GM18867 (cell line): ENCODE measurements around the gene PNPLA1.

Experiments used
- ATAC-seq: cut with Tn5 transposase; IDR thresholded peaks from one replicate; pipeline ENCODE4 v1.9.1; 2021; ENCODE audit warnings: mild to moderate bottlenecking, moderate library complexity; ENCODE audit not compliant: unreplicated experiment

Gene PNPLA1, protein sequence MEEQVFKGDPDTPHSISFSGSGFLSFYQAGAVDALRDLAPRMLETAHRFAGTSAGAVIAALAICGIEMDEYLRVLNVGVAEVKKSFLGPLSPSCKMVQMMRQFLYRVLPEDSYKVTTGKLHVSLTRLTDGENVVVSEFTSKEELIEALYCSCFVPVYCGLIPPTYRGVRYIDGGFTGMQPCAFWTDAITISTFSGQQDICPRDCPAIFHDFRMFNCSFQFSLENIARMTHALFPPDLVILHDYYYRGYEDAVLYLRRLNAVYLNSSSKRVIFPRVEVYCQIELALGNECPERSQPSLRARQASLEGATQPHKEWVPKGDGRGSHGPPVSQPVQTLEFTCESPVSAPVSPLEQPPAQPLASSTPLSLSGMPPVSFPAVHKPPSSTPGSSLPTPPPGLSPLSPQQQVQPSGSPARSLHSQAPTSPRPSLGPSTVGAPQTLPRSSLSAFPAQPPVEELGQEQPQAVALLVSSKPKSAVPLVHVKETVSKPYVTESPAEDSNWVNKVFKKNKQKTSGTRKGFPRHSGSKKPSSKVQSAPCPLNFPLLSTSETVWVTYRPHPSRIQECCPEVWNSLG

DNA sequence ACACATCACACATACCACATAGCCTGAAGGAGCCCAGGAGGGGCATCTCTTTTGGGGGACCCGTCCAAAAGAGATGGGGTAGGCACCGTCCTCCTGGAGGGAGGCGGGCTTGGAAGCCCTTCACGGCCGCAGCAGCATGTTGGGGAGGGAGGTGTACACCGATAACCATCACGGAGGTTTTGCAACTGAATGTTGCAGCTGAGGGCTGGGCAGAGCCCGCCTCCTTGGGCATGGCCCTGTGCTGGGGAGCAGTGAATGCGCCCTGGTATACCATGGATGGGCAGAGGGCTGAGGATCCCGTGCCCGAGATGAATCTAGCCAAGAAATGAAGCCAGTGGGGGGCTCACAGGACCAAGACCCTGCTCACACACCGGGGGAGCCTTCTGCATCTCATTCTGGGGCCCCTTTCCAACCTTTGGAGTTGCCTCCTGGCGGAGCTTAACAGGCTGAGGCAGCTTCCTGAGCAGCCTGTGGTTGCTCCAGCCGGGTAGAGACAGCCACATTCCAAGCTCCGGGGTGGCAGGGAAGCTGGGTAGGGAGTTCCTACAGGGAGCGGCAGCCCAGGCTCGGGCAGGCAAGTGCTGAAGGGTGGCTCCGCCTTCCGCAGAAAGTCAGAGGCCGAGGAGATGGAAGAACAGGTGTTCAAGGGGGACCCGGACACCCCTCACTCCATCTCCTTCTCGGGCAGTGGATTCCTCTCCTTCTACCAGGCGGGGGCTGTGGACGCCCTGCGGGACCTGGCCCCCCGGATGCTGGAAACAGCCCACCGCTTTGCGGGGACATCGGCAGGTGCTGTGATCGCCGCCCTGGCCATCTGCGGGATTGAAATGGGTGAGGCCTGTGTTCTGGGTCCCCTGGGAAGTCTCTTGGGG, at the start of gene PNPLA1:
TSS of gene PNPLA1 (plus strand) at position 227 of the 872 bp plus-strand sequence. CDS start at position 627, 400 bp downstream.
- ATAC-seq, result no peak

DNA sequence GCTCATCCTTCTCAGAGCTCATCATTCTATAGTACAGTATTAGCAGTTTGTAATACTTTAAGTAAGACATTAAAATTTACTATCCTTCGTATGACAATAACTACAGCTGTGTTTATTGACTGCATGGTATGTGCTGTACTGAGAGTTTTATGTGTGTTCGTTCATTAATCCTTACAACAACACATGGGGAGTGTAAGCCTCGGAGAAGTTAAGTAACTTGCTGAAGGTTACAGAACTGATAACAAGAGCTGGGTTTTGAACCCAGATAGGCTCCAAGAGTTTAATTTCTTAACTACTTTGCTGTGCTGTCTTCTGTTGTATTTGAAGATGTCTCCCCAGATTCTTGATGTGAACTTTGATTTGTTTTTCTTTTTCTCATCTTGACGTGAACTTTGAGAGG, 49.6 kb upstream of the PNPLA1 start:
- ATAC-seq, result no peak

DNA sequence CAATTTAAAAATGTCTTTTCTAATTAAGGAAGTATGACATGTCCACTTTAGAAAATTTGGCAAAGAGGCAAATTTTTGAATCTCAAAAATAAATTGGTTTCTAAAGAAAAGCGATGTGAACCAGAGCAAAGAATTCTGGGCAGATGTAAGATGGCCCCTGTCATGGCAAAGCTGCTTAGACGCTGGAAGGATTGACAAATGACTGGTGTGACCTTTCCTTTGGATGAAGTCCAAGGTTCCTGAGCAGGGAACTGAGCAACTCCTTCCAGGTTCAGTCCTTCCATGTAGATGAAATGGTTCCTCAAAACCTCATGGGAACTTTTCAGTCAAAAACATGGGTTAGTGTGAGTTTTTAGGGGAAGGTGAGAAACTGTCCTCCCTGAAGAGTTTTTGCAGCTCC, 48.2 kb upstream of the PNPLA1 start:
- no peak for ATAC-seq

DNA sequence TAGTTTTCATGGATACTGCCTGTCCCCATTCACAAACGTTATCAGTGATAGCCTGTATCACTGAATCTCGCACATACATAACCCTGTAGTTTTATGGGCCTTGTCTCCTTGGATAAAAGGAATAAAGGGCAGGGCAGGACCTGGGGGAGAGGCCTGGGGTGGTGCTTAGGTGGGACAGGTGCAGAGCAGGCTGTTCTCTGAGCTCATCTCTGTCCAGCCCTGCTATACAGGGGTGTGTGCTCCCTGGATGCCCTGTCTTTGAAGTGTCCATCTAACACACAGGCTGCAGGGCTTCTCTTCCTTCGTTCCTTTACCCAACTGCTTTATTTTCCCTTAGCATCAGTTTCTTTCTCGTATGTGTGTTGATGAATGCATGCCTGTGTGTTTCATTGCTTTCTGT, 46.9 kb upstream of the PNPLA1 start:
- ATAC-seq, result no peak

DNA sequence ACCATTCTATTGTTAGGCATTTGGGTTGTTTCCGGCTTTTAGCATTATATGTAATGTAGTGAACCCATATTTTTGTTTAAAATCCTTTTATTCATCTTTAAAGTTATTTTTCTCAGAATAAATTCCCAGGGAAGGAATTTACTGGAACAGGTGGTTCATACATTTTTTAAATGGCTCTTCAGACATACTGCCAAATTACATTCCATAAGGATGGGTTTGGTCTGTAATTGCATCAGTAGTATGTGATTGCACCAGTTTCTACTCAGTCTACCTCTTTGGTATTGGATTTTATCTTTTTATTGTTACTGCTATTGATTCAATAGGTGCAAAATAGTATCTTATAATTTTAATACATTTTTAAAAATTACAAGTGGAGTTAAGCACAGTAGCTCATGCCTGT, 46.2 kb upstream of the PNPLA1 start:
- ATAC-seq, result no peak

DNA sequence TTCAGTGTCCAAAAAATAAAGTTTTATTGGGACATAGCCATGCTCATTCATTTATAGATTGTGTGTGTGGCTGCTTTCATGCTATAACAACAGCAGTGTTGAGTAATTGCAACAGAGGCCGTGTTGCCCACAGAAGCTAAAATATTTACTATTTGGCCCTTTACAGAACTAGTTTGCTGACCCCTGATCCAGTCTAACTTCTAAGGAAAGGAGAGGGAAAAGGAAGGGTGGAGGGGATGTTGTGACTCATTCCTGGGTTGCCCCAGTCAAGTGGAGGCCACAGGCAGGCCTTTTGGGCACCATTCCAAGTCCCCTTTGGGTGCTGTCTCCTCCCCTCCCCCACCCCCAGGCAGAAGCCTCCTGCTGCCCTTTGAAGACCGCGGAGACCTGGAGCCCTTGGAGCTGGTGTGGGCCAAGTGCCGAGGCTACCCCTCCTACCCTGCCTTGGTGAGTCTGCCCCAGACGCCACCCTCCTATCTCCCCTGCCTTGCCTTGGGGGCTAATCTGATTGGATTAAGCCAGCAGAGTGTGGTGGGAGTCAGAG, 44.9 kb upstream of the PNPLA1 start:
- no peak for ATAC-seq

DNA sequence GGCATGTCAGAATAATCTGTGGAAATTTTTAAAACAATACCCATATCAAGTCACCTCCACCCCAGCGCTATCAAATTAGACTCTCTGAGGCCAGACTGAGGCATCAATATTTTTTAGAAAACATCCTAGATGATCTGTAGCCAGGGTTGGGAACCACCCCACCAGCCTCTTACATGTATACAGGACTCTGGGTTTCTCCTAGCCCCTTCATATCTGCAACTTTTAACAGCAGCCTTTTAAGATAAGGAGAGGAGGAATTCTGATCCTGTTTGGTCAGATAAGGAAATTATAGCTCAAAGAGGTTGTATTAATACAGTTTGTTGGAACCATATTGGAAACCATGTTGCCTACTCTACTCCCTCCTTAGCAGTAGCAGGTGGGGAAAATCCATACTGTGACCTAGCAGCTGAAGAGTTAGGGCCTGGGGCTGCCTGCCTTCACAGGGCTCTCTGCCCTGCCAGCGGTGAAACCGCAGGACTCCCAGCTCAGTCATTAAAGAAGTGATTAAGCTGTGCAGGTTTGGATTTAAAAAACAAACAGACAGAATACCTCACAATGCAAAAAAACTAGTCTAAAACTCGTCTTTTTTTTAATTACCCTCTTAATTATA, 43.3 kb upstream of the PNPLA1 start:
- ATAC-seq, result no peak

DNA sequence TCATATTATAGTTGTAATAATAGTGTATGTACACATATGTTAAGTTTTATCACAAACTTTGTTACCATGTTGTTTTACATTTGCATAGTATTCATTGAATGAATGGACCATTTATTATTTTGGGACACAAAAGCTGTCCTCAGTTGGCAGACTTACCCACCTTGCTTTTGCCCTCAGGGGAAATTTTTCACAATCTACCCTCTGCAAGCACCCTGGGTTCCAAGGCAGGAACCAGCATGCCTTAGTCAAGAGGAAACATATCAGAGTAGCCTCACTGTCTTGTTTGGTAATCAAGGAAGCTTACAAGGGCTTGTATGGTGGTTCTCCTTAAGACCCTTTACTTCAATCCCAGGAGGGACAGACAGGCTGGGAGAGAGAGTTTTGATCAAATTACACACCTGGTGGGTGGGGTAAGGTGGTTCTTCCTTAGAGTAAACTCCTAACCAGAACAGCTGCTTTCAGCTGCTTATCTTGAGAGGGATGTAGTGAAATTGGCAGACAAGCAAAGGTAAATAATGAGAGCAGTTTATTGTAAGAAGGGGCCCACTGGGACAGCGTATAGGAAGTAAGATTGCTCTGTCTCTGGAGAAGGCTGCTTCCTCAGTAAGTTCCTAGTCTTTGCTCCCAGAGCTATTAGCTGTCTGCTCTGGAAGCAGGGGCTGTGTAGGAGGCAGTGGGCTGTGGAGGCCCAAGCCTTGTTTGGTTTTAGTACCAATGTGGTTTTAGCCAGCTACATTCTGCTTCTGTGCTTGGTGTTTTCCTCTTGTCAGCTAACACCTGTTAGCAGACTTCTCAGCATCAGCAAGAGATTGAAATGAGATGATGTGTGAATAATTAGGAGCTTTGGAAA, 42.3 kb upstream of the PNPLA1 start:
- no peak for ATAC-seq

DNA sequence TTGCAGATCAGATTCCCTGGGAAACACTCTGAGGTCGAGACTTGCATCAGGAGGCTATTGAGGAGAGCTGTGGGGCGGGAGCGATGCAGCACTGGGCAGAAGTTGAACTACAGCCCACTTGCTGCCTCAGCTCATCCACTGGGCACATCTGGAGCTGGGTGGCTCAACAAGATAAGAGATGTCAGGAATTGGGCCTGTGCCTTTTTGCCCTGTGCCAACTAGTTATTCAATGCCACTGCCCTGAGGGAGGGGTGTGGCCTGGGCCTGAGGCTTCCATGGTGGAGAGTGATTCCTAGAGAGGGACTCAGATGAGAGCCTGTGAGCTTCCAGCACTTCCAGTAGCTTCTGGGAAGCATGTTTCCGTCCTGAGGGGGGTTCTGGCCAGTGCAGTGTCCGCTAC, 40.6 kb upstream of the PNPLA1 start:
- ATAC-seq, result no peak

DNA sequence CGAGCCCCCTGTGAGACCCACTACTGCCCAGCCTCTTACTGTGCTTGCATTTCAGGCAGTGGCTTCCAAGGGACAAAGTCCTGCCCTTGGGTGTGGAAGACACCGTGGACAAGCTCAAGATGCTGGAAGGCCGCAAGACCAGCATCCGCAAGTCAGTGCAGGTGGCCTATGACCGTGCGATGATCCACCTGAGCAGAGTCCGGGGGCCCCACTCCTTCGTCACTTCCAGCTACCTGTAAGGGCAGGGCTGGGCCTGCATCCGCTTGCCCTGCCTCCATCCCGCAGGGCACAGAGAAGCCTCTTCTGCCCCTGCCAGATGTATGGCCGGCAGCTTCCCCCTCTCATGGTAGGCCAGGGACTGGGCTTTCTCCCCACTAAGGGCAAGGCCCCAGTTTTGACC, 39.5 kb upstream of the PNPLA1 start:
- no peak for ATAC-seq

DNA sequence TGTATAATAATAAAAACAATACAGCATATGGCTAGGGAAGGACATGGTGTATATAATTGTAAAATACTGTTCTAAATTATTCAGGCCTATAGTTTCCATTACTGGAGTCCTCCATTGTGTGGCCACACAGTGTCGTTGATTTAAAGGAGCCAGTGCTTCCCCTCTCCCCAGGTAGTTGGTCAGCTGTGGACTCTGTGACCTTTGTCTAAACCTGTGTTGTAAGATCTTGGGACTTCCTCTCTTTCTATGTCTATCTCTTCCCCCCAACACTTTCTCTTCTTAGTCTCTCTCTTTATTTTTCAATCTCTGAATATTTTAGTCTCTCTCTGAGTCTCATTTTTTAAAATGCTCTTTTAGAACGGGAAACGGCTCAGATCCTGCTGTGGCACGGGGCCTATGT, 37.7 kb upstream of the PNPLA1 start:
- no peak for ATAC-seq

DNA sequence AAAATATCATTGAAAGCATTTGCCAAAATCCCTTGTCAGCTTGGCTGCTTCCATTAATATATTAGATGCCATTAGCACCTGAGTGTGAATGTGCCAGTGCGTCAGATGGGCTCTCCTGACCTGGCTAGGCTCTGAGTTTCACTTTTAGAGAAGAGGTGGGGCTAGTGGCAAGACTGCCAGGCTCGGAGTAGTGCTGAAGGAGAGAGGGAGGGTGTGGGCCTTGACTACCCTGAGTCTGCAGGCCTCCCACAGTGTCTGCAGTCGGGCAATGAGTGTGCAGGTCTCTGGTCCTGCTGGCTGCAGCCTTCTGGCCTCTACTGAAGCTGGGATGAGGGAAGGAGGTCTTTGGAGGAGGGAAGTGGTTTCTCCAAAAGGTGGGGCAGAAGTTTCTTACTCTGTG, 34.6 kb upstream of the PNPLA1 start:
- ATAC-seq, result no peak

DNA sequence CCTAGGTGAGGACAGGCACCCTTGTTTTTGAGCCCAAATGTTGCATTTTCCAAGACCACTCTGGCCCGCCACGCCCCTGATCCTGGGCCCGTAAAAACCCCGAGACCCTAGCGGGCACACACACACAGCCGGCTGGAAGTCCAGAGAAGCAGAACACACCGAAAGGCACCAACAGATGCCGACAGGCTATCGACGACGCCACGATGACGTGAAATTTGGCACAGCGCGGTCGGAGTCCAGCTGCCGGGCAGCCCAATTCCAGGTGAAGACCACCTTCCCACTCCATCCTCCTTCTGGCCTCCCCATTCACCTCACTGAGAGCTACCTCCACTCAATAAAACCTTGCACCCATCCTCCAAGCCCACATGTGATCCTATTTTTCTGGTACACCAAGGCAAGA, 34.0 kb upstream of the PNPLA1 start:
- no peak for ATAC-seq

DNA sequence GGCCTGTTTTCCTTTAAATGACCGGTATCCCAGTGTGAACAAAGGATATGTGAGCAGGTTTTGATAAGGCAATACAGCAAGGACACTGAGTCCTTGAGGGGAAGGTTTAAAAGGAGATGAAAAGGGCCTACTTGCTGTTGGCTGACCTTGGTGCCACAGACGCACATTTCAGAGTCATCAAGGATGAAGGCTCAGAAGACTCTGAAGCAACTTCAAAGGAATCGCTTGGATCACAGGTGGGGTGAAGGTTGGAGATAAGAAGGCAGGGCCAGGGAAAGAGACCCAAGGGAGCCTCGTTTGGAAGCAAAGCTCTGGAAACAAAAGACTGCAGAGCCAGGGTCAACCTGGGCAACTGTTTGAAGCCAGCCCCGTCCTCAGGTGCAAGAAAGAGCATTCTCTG, 30.1 kb upstream of the PNPLA1 start:
- no peak for ATAC-seq

DNA sequence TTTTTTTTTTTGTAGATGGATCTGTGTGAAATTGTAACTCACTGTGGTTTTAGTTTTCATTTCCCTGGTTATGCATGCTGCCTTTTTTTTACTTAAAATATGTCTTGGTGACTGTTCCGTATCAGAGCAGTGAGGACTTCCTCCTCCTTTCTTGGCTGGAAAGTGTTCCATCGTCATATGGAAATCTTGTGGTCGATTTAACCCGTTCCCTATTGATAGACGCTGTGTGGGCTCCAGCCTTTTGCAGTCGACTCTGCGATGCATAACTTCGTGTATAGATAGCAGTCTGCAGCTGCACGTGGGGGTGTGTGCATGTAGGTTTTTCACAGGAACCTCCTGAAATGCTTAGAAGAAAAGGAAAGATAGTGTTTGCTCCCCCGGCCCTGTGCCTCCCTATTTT, 28.1 kb upstream of the PNPLA1 start:
- no peak for ATAC-seq

DNA sequence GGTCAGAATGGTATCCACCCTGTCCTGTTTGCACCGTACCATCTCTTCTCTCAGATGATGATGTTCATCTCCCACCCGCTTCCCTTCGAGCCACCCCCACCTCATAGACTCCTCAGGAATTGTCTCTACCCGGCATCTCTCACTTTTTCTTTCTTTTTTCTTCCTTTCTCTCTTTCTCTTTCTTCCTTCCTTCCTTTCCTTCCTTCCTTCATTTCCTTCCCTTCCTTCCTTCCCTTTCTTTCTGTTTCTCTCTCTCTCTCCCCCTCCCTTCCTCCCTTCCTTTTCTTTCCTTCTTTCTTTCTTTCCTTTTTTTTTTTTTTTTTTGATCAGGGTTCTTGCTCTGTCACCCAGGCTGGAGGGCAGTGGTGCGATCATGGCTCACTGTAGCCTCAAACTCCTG, 27.7 kb upstream of the PNPLA1 start:
- no peak for ATAC-seq

DNA sequence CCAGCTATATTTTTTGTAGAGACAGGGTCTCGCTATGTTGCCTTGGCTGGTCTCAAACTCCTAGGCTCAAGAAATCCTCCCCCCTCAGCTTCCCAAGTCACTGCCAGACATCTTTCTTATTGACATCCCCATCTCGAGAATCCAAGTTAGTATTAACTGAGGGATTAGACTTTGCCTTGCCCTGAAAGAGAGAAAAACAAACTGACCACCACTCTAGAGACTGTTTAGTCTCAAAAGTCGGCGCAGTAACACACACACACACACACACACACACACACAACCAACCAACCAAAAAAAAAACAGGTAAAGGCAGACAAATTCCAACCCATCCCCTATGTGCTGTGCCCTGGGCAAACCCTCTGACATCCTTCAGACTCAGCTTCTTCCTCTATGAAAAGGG, 27.2 kb upstream of the PNPLA1 start:
- ATAC-seq, result no peak

DNA sequence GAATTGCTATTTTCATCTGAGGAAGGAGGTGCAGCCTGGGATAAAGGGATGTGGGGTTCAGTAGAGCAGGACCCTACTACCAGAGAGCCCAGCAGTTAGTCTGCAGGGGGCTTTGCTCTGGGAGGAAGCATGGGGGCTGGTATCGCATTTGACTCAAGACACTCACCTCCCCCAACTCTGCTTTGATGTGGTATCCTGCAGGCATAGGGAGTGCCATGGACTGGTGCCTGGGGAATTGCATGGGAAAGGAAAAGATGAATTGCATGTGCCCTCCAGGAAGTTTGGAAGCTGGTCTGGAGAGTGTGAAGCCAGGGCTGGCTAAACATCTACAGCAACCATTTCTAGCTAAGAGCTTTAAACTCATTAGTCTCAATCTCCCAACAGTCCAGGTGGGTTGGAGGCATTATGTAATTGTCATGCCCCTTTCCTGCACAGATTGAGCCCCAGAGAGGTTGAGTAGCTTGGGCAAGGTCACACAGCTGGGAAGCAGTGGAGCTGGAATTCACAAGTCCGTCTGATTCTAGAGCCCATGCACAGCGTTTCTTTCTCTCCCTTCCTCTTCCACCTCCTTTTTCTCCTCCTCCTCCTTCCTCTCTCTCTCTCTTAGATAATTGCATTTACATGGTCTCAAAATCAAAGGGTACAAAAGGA, 26.2 kb upstream of the PNPLA1 start:
- ATAC-seq, result no peak

DNA sequence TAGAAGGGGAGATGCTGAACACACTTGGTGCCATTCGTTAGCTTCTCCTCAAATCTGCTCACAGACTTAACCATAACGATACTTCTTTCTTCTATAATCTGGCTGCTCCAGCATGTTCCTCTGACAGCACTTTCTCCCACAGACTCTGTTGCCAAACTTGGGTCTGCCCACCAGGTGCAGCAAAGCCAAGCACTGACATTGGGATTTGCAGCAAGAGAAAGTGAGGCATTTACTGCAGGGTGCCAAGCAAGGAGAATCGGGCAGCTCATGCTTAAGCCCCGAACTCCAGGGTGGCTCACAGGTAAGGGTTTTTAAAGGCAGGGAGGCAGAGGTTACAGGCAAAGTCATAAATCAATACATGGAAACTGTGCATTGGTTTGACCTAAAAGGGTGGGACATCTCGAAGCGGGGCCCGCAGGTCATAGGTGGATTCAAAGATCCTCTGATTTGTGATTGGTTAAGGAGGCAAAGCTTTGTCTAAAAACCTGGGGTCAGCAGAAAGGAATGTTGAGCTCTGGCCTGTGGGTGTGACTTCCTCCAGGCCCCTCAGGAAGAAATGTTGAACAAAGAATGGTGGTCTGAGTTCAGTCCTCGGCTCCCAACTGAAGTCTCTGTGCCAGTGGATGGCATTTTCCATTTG, 25.1 kb upstream of the PNPLA1 start:
- ATAC-seq, result no peak
